GM21423 (cell line): ENCODE results near the gene ITM2C.

Experiments used
- ATAC-seq: cut with Tn5 transposase; IDR thresholded peaks from one replicate; pipeline ENCODE4 v1.9.1; 2021; ENCODE audit warnings: mild to moderate bottlenecking, moderate library complexity; ENCODE audit not compliant: unreplicated experiment

The ITM2C gene

GRCh38 chr2:230850358-230850658, 14.4 kb upstream of the ITM2C start:
- no peak for ATAC-seq

- ATAC-seq: no peak
These were observed 12.6 kb upstream of the ITM2C start for GRCh38 chr2:230852113-230852512.

GRCh38 chr2:230861552-230862255, 3.0 kb upstream of the ITM2C start:
- no peak for ATAC-seq

GRCh38 chr2:230862292-230862691, 2.5 kb upstream of the ITM2C start:
- ATAC-seq: no peak

- ATAC-seq: no peak
These were observed 1.7 kb upstream of the ITM2C start for GRCh38 chr2:230863031-230863430.

- no peak for ATAC-seq
These were observed 1.2 kb upstream of the ITM2C start for GRCh38 chr2:230863442-230864121.

- no peak for ATAC-seq
These were observed 579 bp upstream of the ITM2C start for GRCh38 chr2:230864122-230864604.

- ATAC-seq: no peak
These were observed 594 bp downstream of the ITM2C start for GRCh38 chr2:230865307-230865765.

- no peak for ATAC-seq
These were observed 1.3 kb downstream of the ITM2C start for GRCh38 chr2:230865766-230866755.

GRCh38 chr2:230866756-230867523, 2.2 kb downstream of the ITM2C start:
- ATAC-seq: no peak

GRCh38 chr2:230868161-230868946, 3.6 kb downstream of the ITM2C start:
- ATAC-seq: no peak

GRCh38 chr2:230868947-230869913, 4.5 kb downstream of the ITM2C start:
- no peak for ATAC-seq

- no peak for ATAC-seq
These were observed 5.3 kb downstream of the ITM2C start for GRCh38 chr2:230869914-230870543.

GRCh38 chr2:230870544-230871360, 6.0 kb downstream of the ITM2C start:
- ATAC-seq: no peak

GRCh38 chr2:230871361-230872150, 6.8 kb downstream of the ITM2C start:
- ATAC-seq: no peak

GRCh38 chr2:230872151-230872967, 7.6 kb downstream of the ITM2C start:
- no peak for ATAC-seq
